Measurements from ENCODE around the gene TINCR.

GRCh38 chr19:5595745-5596144 lies 28.0 kb upstream of the TINCR start:
- TF ChIP-seq CTCF (IDR thresholded peaks at IDR 0.05; ENCODE audit: poor library complexity, severe bottlenecking): no peak
- no peak for TF ChIP-seq POLR2AphosphoS5 (IDR thresholded peaks at IDR 0.05)

Measured in neural cell (in vitro differentiated cells).